Posterior cingulate gyrus (tissue), 11 donors: ENCODE measurements around the gene ADGRF5.
"Not testable (repeated sequence)": the region's sequence is repeated elsewhere in the genome, so short reads cannot be mapped to it uniquely, and the experiment has no call there.

Source experiments
- DNase-seq, 10 donors: peaks; one replicate each; pipeline versions ENCODE4 v3.0.0 to v3.0.0-alpha.2; 2020 to 2021; ENCODE audit warnings: mixed read lengths in 3 of 10
- intact Hi-C: fragments of 100-400 bp; cut with DNase I; formaldehyde crosslinking; loops from one replicate; pipeline ENCODE4 v1.15.1; 2023

ADGRF5 gene

DNA sequence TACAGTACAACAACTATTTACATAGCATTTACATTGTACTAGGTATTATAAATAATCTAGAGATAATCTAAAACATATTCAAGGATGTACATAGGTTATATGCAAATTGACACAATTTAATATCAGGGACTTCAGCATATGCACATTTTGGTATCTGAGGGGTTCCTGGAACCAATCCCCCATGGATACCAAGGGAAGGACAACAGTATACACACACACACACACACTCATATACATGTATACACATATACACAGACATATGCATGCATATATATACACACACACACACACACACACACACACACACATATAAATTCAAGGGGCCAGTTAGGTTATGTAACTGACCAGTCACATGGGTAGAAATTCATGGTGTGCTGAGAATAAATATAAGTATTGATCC, 24.9 kb downstream of the ADGRF5 start:
- intact Hi-C loops, result no loop called here
- DNase-seq, result no peak

DNA sequence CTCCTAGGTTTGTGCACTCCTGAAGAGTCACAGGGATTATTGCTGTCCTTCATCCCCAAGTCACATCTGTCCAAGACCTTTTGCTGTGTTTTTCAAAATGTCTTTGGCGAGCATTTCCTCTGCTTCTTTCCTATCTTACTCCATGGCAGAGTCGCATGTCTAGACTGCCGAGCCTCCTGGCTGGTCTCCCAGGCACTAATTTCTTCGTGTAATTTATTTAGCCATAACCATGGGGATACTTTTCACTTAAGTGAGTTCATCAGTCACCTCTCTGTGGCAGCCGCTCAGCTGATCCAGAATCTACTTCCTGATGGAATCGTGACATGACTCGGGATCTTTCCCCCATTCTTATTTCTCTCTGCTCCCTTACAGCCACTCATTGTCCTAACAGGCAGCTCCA, 25.8 kb downstream of the ADGRF5 start:
- intact Hi-C loops, result no loop called here
- no peak for DNase-seq

DNA sequence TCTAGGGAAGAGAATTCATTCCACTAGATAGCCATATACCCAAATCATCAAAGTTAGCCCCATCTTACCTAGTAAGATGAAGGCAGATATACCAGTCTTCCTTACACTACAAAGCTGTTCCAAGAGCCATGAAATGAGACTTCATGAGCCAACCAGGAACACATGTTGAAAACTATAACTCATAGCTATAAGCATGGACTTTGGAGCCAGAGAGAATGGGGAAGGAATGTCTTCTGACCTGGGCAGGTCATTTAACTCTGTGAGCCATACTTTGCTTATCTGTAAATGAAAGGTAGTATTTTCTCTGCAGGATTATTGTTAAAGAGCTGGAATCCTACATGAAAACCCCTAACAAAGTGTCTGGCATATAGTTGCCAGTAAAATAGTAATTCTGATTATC, 27.3 kb downstream of the ADGRF5 start:
- intact Hi-C loops, result no loop called here
- no peak for DNase-seq

DNA sequence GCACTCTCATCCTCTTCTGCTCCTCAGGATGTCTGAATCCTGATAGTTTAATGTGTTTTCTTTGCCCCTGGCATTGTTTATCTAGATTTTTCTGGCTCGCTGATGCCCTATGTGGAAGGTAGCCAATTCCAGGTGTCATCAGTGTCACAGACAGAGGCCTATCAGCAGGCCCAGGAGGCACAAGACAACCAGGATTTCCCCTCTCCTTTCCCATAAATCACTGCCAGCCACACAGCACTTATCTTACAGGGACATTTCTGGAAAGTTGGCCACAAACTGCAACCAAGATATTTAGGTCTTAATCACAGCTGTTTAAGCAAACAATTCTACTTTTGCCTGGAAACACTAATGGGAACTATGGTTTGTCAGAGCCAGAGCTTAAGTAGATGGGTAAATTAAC, 28.1 kb downstream of the ADGRF5 start:
- DNase-seq, result no peak
- intact Hi-C loops, result no loop called here

DNA sequence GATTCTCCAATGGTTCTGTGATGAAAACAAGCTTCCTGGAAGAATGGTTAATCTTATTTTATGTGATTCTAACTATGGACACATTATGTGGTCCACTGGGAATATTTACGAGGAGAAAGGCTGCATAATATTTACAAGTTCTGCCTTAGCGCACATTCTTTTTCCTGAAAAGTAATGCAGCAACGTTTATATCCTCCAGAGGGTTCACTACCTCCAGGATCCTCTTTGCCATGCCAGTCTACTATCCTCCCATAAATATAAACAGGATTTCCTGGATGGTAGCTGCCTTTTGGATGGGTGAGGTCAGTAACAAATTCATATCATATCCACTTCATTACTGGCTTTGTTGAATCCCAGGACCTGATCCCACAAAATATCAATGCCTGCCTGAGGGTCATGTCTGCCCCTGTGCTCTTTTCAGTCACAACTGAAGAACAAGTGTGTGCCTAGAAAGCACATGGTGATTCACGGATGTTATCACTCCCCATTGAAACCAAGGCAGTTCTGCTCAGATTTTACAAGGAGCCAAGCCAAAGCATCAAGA, 30.4 kb downstream of the ADGRF5 start:
- intact Hi-C loops, result no loop called here
- DNase-seq, result no peak

DNA sequence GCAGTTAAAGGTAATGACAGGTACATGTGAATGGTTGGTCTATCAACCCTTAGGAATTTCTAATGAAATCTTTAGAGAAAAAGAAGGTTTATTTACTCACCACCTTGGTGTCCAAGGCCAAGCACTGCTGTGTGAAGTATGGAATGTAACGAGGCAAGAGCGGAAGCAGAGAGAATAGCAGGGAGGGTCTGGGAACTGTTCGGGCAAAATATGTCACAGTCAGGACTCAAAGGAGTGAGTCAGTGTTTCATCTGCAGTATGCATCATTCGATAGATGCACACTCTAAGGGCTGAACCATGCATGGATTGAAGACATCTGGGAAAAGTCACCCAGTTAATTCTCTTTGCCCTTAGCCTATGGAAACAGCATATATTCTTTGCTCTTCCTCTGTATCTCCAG, 33.2 kb downstream of the ADGRF5 start:
- intact Hi-C loops, result no loop called here
- no peak for DNase-seq

DNA sequence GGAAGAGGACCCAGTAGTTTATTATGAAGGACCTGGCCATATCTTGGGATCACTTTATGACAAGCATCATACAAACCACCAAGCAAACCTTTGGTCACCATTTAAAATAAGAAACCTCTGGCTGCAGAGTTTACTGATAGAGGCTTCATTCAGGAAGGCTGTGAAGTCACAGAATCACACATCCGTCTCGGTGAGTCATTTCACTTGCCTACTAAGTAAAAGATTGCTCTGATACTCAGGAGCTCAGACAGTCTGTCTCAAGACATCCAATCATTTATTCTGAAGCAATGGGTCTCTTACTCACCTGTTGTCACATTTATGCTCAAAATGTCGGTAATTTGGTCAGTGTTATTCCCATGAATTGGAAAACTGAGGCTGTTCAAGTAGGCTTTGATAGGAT, 33.7 kb downstream of the ADGRF5 start:
- DNase-seq, result no peak
- intact Hi-C loops, result no loop called here

DNA sequence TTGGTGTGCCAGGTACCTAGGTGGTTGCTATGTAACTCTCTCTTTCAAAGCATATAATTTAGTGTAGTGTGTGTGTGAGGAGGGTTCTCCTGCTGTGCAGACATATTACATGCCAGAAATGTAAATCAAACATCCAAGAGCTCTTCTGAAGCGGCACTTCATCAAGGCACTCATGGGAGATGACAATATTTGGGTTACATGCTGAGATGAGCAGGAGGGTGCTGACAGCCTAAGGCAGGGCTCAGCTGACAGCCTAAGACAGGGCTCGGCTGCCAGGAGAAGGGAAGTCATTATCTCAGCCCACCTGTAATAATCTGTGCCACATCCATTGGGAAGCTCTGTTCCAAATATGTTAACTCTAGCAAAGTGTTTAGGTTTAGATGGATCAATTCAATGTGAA, 39.1 kb downstream of the ADGRF5 start:
- no peak for DNase-seq
- intact Hi-C loops, result no loop called here

DNA sequence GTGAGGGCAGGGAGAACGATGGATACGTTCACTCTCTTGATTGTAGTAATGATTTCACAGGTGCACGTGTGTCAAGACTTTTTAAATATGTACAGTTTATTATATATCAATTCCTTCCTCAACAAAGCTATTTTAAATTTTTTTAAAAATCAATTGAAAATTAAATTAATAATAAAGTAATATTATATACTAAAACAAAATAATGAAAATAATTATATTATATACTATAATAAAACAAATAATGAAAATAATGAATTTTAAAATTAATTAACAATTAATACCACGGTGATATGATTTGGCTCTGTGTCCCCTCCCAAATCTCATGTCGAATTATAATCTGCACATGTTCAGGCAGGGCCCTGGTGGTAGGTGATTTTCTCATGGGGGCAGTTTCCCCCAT, 42.7 kb downstream of the ADGRF5 start:
- no peak for DNase-seq
- intact Hi-C loops, result no loop called here

DNA sequence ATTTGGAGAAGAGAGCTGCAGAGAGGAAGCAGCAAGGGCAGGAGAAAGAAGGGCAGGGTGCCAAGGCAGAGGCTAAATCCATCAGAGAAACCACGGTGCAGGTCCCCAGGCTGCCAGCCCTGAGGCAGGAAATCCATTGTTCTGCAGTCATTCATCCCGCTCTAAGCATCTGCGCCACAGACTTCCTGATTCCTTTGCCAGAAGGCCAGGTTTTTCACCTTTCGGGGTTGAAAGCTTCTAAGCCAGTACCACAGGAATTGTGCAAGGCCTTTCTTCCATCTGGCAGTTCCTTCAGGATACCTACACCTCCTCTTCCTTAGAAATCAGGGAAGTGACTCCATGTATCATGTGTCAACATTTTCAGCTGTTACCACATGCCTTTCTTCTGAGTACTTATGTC, 45.6 kb downstream of the ADGRF5 start:
- intact Hi-C loops, result no loop called here
- no peak for DNase-seq

DNA sequence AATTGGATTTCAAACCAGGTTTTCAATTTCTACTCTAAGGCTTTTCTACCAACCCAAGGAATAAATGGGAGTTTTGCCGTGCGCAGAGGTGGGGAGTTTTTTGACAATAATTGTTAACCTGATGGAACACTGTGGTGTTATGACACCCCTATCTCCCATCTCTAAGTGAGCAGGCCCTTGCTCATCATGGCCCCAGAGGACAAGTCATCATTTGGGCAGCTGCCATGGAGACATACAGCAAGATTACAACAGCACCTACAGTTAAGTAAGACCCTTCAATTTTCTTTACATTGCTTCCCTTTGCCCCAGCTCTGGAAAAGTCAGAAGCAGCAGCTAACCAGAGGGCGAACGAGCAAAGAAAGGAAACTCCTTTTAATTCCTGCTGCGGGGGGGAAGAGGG, 54.3 kb downstream of the ADGRF5 start:
- intact Hi-C loops, result no loop called here

DNA sequence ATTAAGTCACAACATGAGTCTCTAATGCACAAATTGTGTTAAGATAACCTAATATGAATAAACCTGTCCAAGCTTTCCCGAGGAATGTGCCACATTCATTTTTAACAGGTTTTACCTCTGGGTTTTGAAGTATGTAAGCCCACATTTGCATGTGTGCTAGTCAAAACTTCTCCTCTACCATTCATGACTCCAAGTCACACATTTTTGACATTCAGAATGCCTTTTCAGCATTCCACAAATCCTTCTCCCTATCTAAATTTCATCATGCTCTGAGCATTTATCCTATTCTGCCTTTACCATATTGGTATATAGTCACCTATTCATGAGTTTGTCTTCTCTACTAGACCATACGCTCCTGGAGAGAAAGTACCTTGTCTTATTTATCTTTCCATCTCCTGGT, 56.5 kb downstream of the ADGRF5 start:
- DNase-seq, result no peak
- intact Hi-C loops, result no loop called here

More for the DNA sequence above, 54.3 kb downstream of the ADGRF5 start:
- no peak for DNase-seq

DNA sequence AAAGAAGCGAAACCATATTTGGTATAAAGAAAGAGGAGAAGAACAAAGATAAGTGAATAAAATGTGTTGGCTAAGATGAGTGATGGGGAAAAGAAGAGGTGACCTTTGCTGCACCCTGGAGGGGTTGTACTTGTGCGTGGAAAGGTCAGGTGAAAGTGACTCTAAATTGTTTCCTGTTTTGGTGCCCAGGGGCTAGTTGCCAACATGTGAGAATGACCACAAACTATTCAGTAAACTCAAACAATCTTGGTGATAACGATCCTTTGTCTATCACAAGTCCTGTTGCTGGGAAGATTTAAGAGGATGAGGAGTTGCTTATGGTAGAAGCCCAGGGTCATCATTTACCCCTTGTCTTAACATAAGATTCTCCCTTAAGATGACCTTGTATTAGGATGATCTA, 57.9 kb downstream of the ADGRF5 start:
- intact Hi-C loops, result no loop called here
- no peak for DNase-seq

DNA sequence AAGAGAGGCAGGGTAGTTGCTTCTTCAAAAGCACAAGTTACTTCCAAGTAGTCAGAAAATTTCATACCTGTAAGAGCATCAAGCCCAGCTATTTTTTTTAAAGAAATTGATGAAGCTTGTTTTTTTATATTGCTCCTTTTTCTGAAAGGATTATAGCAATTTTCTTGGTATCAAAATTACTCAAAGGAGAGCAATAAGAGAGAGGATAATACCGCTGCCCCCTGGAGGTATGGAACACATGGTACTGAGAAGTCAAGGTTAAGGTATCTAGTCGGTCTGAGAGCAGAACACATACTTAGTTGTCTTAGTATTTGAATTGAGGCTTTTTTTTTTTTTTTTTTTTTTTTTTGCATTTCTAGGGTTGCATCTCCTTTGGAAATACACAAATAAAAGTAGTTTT, 59.4 kb downstream of the ADGRF5 start:
- DNase-seq, result no peak
- intact Hi-C loops, result no loop called here

DNA sequence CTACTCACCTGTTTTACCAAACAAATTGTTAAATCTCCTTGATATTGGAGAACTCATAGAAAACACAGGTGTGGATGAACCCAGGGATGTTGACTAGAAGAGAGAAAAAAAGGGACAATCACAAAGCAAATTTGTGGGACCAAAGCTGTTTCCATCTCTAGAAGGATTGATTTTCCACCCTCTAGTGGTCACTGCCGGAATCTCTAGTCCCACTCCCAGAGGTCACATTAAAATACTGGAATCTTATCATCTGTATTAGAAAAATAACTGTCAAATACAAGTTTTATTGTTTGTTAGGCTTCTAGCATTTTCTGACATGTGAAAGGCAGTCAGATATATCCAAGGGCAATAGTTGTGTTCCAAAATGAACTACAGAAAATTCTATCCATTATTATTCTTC, 65.8 kb downstream of the ADGRF5 start:
- peak in 3 of 10 donors; percentile 17 to 31 (median 25) for DNase-seq
- intact Hi-C loops, result not testable (repeated sequence)

DNA sequence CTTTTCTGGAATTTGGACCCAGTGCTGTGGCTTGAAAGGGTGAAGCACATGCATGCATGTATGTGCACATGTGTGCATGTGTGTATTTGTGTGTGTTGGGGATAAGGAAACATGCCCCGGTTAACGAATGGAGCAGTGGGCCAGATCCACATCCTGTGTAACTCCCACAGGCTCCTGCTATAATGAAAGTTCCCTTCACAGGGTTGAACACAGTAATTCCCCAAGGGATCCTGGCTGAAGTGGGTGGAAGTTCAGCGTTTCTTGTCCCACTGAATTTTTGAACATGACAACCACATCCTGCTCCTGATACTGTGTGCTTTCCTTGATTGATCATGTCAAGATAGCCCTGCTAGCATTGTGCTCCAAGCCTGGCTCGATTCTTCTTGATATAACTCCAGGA, 70.2 kb downstream of the ADGRF5 start:
- intact Hi-C loops, DNase-seq: not testable (repeated sequence)

DNA sequence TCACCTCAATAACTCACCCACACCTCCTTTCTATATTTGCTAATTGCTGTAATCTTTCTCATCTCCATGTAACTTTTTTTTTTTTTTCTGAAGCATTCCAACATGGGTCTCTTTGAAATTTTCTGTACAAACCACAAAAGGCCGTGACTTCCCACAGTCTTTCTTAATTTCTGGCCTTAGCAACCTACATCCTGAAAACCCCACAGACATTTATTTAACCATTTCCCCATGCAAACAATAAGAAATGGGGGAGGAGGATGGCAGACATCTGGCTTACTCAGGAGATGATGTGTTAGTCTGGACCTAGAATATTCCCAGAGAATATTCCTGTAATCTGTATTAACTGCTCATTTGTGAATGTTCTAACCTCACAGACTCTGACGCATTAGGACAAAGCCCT, 70.9 kb downstream of the ADGRF5 start:
- intact Hi-C loops, result no loop called here

DNA sequence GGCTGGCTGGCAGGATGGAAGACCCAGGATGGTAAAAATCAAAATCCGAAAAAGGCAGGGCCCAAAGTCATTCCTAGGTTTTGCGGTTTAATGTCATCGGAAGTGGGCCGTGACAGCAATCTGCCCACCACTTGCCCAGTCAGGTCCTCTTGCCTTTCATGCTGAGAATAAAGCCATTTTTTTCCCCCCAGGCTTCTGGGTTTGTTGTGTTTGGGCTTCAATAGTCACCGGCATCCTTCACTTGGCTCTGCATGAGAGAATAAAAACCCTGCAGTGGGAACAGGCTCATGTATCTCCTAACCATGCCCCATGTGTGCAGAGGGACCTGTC, 72.4 kb downstream of the ADGRF5 start:
- intact Hi-C loops, result loop anchor here (2.0 to 10.0 kb wide), 3 partner anchors 141 to 458 kb away; partner anchors contain the start of gene TNFRSF21
- DNase-seq, result no peak

More for the DNA sequence above, 70.9 kb downstream of the ADGRF5 start:
- DNase-seq, result no peak

DNA sequence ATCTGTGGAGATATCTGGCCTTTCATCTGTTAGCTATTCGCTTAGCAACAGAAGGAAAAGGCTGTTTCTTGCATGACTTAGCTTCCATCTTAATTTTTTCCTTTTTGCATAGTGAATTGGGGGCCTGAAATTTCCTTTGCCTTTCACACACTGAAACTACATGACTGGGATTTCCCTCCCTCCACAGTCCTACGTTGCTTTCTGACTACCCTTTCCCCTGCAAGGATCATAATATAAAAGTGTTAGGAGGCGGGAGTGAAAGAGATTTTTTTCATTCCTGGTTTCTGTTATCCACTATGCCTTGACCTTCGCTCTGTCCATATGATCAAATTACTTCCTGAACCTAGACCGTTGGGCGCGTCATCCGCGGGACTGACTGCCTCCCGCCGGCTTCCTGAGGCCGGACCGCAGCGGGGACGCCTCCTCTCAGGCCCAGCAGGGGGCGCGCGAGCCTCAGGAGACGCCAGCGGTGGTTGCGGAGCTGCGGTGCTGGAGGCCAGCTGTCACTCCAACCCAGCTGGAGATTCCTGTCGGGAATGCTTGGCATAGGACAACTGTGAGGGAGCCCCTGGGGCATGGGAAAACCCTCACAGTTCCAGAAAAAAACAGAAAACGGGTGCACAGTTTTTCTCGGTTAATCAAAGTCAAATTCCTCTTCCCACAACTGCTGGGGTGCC, 72.9 kb downstream of the ADGRF5 start:
- intact Hi-C loops, result loop anchor here (2.0 to 10.0 kb wide), 3 partner anchors 142 to 458 kb away; partner anchors contain the start of gene TNFRSF21
- peak; percentile 69 to 98 (median 88) for DNase-seq

DNA sequence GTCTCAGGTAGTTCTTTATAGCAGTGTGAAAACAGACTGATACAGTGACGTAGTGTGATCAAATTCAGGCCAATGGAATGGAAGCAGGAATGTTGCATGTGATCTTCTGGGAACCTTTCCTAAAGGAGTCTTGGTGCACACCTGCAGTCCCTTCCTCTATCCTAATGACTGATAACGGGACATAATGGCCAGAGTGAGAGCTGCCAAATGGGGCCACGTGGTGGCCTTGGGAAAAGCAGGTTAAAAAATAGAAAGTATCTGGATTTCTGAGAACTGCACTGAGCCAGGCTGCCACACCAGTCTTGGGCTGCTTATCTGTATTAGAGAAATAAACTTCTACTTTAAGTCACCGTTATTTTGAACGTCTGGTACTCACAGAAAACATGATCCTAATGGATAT, 76.6 kb downstream of the ADGRF5 start:
- intact Hi-C loops, result loop anchor here (5.0 to 10.0 kb wide), 2 partner anchors 140 to 462 kb away; partner anchors contain the start of gene TNFRSF21
- DNase-seq, result no peak

DNA sequence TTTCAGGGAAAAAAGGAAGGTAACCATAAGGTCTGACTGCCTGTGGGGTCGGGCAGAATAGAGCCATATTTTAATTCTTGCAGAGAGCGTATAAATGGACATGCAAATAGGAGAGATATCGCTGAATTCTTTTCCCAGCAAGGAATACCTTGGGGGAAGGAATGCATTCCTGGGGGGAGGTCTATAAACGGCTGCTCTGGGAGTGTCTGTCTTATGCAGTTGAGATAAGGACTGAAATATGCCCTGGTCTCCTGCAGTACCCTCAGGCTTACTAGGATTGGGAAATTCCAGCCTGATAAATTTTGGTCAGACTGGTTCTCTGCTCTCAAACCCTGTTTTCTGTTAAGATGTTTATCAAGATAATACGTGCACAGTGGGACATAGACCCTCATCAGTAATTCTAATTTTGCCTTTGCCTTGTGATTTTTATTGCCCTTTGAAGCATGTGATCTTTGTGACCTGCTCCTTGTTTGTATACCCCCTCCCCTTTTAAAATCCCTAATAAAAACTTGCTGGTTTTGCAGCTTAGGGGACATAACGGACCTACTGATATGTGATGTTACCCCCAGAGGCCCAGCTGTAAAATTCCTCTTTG, 79.4 kb downstream of the ADGRF5 start:
- not testable (repeated sequence) for DNase-seq
- intact Hi-C loops, result loop anchor here (10.0 kb wide), 1 partner anchor 138 kb away; no protein-coding TSS in a partner anchor

DNA sequence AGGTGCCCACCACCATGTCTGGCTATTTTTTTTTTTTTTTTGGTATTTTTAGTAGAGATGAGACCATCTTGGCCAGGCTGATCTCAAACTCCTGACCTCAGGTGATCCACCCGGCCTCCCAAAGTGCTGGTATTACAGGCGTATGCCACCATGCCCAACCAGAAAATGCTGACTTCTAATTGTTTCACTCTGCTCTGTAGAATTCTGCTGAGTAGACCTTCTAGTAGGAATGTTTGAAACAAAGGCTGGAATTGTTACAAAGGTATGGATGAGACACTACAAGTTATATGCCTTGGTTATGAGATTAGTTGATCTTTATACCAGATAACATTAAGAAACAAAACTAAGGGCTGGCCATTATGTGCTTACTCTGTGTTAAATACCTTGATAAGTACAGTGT, 83.7 kb downstream of the ADGRF5 start:
- no peak for DNase-seq
- intact Hi-C loops, result no loop called here
